GM21390 (cell line): Measurements from ENCODE around the gene PINK1.
"Not testable (repeated sequence)": the region's sequence is repeated elsewhere in the genome, so short reads cannot be mapped to it uniquely, and the experiment has no call there.

ENCODE experiments used
- ATAC-seq: cut with Tn5 transposase; IDR thresholded peaks from one replicate; pipeline ENCODE4 v1.9.1; 2021; ENCODE audit not compliant: unreplicated experiment

Gene PINK1

DNA sequence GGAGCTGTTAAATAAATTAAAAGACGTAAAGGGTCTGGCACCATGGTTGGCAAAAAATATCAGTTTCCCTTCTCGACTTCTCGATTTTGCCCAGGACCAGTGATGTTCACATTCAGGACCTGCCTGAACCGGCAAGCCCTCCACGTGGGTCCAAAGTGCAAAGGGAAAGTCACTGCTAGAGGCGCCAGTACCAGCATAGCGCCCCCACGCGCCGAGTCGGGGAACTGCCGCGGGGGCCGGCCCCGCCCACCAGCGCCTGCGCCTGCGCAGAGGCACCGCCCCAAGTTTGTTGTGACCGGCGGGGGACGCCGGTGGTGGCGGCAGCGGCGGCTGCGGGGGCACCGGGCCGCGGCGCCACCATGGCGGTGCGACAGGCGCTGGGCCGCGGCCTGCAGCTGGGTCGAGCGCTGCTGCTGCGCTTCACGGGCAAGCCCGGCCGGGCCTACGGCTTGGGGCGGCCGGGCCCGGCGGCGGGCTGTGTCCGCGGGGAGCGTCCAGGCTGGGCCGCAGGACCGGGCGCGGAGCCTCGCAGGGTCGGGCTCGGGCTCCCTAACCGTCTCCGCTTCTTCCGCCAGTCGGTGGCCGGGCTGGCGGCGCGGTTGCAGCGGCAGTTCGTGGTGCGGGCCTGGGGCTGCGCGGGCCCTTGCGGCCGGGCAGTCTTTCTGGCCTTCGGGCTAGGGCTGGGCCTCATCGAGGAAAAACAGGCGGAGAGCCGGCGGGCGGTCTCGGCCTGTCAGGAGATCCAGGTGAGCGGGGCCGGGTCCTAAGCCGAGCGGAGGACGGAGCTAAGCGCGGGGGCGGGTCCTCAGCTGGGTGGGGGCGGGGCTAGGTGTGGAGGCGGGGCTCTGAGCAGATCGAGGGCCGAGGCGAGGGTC is at the start of gene PINK1:
PINK1 (plus strand) TSS at position 269 of the 875 bp plus-strand sequence; CDS start at position 360, 91 bp downstream.
- peak; percentile 58 for ATAC-seq

- ATAC-seq, result no peak
Measured at GRCh38 chr1:20584890-20585289, 48.4 kb upstream of the PINK1 start.

GRCh38 chr1:20586953-20587660 is 46.2 kb upstream of the PINK1 start:
- ATAC-seq, result no peak

DNA sequence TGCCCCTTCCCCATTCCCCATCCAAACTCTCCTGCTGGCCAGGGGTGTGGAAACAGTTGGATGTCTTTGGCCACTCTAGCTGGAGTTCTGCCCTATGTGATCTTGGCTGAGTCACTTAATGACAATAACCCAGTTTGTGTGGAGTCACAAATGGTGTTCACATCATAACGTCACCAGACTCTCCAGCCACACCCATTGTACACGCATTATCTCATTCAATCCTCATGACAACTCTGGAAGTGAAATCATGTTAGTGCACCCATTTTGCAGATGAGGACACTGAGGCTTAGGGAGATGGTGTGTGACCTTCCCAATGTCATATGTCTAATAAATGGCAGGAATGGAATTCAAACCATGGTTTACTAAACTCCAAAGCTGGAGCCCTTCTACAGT is 45.6 kb upstream of the PINK1 start:
- ATAC-seq, result no peak

DNA sequence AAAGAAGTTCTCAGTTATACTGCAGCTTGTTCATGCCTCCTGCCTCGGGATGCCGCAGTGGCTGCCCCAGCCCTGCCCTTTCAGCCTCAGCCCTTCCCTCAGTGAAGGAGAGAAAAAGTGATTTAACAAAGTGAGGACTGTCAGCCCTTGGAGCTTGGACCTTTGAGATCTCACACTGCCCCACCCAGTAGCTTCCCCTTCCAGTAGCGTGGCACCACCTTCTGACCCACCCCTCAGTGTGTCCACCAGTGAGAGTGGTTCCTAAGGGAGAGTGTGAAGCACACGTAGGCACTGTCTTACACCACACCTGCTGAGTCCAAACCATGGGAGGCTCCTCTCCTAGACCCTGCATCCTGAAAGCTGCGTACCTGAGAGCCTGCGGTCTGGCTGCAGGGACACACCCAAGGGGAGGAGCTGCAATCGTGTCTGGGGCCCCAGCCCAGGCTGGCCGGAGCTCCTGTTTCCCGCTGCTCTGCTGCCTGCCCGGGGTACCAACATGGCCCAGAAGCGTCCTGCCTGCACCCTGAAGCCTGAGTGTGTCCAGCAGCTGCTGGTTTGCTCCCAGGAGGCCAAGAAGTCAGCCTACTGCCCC is 44.5 kb upstream of the PINK1 start, which contains the start of gene CDA:
CDA (plus strand) TSS at position 464 of the 592 bp plus-strand sequence; CDS start at position 497, 33 bp downstream.
- no peak for ATAC-seq

GRCh38 chr1:20589331-20590278 is 43.7 kb upstream of the PINK1 start:
- no peak for ATAC-seq

DNA sequence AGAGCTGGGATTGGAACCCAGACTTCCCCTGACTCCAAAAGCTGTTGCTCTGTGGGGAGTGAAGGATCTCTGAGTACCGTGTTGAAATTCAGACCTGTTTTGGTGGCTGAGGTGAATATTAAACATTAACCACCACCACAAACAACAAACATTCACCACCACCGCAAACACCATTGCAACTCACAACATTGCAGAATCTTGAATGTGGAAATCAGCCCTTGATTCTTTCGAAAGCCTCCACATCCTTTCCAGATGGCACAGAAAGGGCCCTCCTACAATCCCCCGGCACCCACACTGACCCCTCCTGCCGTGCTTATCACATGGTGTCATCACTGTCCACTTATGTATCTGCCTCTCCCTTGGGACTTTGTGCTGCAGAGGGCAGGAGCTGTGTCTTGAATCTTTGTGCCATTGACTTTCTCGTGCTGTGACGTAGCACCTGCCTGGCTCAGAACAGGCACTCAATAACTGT is 42.9 kb upstream of the PINK1 start:
- no peak for ATAC-seq

- ATAC-seq, result no peak
Measured at GRCh38 chr1:20593756-20594155, 39.5 kb upstream of the PINK1 start.

- ATAC-seq, result no peak
Measured at GRCh38 chr1:20594746-20595145, 38.5 kb upstream of the PINK1 start.

DNA sequence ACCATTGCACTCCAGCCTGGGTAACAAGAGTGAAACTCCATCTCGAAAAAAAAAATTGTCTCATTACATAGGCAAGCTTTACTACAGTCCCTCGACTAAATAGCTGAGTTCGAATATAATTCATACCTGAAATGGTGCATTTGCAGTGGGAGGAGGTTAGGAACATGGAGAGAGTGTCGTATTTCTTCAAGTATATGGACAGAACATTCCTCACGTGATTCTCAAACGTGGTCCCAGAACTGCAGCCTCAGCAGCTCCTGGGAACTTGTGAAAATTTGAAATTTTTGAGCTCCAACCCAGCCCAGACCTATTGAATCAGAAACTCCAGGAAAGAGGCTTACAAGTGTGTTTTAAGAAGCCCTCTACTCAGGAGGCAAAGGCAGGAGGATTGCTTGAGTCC is 37.2 kb upstream of the PINK1 start:
- ATAC-seq, result no peak

GRCh38 chr1:20597650-20598049 is 35.6 kb upstream of the PINK1 start:
- ATAC-seq, result no peak

DNA sequence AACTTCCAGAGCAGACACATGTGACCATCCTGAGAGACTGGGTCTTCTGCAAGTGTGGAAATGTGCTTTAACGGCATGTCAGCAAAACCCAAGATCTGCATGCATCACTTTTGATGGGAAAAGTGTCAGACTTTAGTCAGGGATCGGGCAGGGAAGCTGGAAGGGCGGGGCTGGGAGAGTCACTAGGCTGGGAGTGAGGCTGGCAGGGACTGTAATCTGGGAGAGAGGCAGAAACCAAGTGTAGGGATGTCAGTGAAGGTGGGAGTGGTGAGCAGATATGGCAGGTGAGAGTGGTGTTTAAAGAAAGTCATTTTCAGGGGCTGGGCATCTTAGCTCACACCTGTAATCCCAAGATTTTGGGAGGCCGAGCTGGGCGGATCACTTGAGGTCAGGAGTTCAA is 33.1 kb upstream of the PINK1 start:
- ATAC-seq, result no peak

DNA sequence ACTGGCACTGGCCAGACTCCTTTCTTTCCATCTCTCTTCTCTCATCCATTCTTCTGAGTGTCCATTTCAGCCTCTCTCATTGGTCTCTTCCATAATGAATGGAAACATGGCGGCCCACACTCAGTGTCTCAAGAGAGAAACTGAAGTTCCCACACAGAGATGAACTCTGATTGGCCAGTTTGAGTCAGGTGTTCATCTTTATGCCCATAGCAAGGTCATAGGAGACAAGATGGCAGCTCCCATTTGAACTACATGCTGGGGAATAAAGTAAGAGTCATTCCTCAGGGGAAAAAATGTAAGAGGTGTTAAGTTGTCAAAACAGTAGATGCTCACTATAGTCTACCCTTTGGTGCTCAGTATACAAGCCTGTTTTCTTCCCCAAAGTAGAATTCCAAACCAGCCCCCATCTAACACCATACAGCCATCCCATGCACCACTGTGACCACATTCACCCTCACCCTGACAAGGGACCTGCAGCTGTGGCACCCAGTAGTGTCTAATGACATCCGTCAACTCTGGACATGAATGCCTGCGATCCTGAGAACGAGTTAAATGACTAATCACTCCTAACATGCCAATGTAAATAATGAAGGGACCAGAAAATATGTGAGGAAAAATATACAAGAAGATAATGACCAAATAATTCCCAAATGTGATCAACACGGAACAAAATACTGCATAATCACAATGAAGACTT is 32.0 kb upstream of the PINK1 start:
- no peak for ATAC-seq

DNA sequence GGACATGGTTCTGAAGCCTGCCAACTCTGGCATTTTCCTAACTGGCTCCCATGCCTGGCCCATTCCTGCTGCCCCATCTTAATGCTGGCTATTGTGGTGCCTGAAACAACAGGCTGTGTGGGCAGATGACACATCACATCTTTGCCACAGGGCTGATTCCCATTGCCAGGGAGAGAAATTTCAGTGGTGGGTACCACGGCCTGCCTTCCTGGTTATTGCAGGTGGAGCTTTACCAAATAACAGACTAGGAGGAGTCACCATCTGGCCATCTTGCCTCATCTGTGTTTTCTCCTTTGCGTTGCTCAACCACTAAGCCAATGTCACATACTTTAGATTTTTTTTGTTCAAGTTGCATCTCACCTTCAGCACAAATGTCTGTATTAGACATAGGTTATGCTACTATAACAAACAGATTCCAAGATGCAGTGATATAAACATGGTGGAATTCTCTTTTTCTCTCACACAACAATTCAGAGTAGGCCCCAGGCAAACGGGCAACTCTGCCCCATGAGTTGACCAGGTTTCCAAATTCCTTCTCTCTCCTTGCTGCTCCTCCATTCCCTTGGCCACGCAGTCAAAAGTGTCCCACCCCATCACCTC is 30.3 kb upstream of the PINK1 start:
- no peak for ATAC-seq

DNA sequence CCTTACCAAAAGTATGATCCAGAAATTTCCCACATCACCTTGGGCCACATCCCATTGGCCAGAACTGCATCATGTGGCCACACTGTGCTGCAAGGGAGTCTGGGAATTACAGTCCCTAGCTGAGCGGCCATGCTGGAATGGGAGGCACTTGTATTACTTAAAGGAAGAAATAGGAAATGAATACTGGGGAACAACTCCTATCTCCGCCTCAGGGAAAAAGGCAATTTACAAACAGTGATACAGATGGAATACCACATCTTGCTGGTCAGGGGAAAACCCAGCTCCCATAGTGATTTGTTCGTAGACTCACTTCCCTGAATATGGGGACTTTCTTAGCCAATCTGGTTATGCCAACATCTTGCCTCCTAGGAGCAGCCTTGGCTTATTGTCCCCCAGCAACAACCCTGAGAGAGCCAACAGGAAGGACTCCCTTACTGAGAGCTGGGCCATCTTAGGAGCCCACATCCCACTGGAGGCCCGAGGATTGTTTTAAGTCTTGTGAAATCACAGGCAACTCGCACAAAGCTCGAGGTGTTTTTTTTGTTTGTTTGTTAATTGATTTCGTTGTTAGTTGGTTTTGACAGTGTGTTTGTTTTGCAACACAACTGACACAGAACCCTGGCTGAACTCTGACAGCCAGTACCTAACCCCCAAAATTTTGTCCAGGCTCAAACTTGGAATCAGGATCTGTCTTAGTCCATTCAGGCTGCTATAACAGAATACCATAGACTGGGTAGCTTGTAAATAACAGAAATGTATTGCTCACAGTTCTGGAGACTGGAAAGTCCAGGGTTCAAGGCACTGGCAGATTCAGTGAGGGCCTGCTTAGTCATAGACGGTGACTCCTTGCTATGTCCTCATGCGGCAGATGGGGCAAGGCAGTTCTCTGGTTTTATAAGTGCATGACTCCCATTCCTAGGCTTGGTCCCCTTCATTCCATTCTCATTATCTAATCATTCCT is 29.5 kb upstream of the PINK1 start:
- ATAC-seq, result no peak

DNA sequence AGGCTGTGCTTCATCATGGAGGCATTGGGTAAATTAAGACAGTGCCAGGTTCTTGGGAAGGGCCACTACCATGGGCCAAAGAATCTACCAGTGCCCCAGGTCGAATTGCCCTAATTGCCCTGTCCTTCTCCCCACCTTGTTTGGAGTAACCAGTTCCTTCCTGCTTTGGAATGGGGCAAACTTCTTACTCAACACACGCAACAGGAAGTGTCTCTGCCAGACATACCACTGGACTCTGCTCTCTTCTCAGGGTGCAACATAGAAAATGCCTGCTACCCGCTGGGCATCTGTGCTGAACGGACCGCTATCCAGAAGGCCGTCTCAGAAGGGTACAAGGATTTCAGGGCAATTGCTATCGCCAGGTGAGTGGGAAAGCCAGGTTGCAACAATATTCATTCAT is 28.6 kb upstream of the PINK1 start:
- ATAC-seq, result no peak

GRCh38 chr1:20606801-20607570 is 26.3 kb upstream of the PINK1 start:
- ATAC-seq, result not testable (repeated sequence)

- ATAC-seq, result no peak
Measured at GRCh38 chr1:20609541-20609940, 23.7 kb upstream of the PINK1 start.
